ENCODE results near the gene TTC27.
"Not testable (repeated sequence)": the region's sequence is repeated elsewhere in the genome, so short reads cannot be mapped to it uniquely, and the experiment has no call there.

TTC27 gene

GRCh38 chr2:32862269-32863055, 234.6 kb downstream of the TTC27 start:
- H3K27ac ChIP-seq = no peak overlapping the region
- TF ChIP-seq ZFX (IDR thresholded peaks at IDR 0.05; ENCODE audit: borderline replicate concordance) = no peak

GRCh38 chr2:32863326-32863725, 235.5 kb downstream of the TTC27 start:
- TF ChIP-seq CTCF (IDR thresholded peaks at IDR 0.05) (no peak), ZFX (IDR thresholded peaks at IDR 0.05; ENCODE audit: borderline replicate concordance) (no peak)
- H3K27ac ChIP-seq = no peak overlapping the region

GRCh38 chr2:32863803-32864202, 236.0 kb downstream of the TTC27 start:
- TF ChIP-seq ZFX (IDR thresholded peaks at IDR 0.05; ENCODE audit: borderline replicate concordance) (no peak), CTCF (IDR thresholded peaks at IDR 0.05) (no peak)
- no peak overlapping the region for H3K27ac ChIP-seq

- no peak overlapping the region for H3K27ac ChIP-seq
- TF ChIP-seq CTCF (IDR thresholded peaks at IDR 0.05) = no peak
- TF ChIP-seq ZFX (IDR thresholded peaks at IDR 0.05; ENCODE audit: borderline replicate concordance) = no peak
These were observed 236.7 kb downstream of the TTC27 start for GRCh38 chr2:32864334-32865111.

GRCh38 chr2:32865399-32866068, 237.7 kb downstream of the TTC27 start:
- TF ChIP-seq CTCF (IDR thresholded peaks at IDR 0.05) (no peak), ZFX (IDR thresholded peaks at IDR 0.05; ENCODE audit: borderline replicate concordance) (no peak)
- H3K27ac ChIP-seq = no peak overlapping the region

GRCh38 chr2:32866462-32866861, 238.6 kb downstream of the TTC27 start:
- H3K27ac ChIP-seq = not testable (repeated sequence)

Measured in 22Rv1 (cell line).